GM21515 (cell line): ENCODE measurements around the gene TCEAL4.

Source experiments
- ATAC-seq: cut with Tn5 transposase; IDR thresholded peaks from one replicate; pipeline ENCODE4 v1.9.1; 2021; ENCODE audit not compliant: unreplicated experiment

Gene TCEAL4

DNA sequence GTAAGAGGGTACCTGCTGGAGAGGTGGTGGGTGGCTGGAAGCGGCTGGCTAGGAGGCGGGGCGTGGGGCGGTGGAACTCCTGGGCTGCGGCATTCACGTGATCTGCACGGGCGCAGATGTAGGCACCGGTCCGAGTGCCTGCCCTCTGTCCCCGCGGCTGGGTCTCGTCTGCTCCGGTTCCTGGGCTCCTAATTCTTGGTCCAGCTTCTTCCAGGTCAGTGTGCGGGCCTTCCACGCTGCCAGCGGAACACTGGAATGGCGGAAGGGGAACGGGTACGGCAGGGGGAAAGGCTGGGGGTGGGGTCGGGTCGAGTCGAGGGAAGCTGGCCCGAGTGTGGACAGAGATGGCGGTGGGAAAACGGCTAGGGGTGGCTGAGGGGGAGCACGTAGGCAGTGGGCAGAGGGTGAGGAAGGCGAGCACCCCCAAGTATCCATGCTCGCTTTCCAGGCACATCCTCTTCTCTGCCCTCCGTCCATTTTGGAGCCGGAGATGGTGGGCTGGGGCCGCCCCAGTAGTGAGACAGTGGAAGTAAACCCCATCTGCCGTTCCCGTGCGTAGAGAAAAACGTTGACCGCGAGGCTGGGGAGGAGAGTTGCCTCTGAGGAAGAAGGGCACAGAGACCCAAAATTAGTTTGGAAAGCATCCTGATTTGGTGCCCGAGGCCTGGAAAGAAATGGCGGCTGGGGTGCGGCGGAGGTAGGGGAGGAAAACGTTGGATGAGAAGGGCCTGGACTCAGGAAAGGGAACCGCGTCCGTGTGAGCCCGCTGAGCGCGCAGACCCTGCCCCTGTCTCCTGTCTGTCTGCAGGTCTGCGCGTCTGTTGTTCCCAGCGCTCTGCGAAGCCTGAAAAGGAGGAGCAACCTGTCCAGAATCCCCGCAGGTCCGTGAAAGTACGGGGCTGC is at the start of gene TCEAL4:
Gene TCEAL4, plus strand, starts transcription at position 105 of the 903 bp plus-strand sequence. CDS start 1,161 bp downstream, outside the sequence.
- ATAC-seq, result peak; percentile 93

DNA sequence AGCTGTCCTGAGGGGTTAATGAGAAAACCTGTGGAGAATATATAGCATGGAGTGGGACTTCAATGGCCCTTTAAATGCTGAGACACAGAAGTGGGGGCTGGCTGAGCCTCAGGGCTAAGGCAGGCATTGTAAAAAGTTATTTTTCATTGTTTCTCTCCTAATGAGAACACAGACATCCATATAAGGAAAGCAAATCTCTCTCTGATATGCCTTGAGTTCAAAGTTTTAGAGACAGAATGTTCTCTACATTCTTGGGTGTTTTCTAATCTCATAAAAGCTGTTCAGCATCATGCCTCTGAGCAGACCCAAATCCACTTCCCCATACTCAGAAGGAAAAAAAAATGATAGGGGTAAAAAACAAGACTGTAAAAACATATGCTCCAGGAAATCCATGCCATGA is 49.2 kb upstream of the TCEAL4 start:
- no peak for ATAC-seq

DNA sequence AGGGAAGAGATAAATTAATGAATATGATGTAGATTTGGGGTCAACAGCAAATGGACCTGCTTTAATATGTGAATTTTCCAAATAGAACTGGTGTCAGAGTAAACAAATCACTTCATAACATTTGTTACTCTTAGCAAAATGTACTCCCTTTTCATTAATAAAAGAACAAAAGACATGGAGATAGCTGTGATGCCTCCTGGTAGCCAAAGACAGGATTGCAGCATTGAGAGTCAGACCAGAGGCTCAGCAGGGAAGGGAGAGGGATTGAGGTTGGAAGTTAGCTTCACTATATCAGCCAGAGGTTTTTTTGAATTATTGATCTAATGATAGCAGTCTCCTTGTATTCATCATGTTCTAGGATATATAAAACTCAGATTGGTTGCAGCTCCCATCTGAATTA is 48.6 kb upstream of the TCEAL4 start:
- no peak for ATAC-seq

DNA sequence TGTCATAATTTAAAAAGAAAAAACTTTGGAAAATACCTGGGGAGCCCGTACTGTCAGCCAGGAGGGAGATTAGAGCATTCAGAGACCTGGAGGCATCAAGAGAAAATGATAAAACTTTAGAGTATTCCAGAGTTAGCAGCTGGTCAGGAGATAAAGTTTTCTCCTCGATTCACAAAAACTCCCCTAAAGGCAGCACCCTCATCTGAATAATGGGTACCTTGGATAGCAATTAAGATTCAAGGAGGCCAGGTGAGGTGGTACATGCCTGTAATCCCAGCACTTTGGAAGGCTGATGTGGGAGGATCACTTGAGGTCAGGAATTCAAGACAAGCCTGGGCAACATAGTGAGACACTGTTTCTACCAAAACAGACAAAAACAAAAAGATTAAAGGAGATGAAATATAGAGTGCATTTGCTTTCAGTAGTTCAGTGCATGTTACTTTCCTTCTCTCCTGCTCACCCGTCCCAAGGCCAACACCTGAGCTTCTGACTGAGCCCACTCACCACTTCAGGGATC is 47.4 kb upstream of the TCEAL4 start:
- ATAC-seq, result no peak

DNA sequence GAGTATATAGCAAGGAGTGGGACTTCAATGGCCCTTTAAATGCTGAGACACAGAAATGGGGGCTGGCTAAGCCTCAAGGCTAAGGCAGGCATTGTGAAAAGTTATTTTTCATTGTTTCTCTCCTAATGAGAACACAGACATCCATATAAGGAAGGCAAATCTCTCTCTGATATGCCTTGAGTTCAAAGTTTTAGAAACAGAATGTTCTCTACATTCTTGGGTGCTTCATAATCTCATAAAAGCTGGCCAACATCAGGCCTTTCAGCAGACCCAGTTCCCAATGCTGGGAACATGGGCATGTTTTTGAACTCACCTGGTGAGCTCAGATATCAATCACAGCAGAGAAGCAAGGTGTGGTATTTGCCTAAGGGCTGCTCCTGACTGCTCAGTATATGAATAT is 46.6 kb upstream of the TCEAL4 start:
- ATAC-seq, result no peak

DNA sequence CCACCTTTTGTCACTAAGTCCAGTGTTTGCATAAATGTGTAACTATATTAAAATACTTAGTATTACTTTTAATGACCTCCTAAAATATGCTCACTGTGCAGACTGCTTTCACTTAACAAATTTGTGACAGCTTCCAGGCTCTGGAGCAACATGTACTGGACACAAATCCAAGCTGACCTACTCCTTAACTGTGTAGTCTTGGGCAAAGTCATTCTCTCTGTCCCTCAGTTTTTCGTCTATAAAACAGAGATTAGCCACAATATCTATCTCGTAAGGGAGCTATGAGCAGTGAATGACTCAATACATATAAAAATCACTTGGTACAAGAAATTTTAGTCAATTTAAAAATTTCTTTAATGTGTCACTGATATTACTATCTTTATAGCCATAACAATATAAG is 45.6 kb upstream of the TCEAL4 start:
- no peak for ATAC-seq

DNA sequence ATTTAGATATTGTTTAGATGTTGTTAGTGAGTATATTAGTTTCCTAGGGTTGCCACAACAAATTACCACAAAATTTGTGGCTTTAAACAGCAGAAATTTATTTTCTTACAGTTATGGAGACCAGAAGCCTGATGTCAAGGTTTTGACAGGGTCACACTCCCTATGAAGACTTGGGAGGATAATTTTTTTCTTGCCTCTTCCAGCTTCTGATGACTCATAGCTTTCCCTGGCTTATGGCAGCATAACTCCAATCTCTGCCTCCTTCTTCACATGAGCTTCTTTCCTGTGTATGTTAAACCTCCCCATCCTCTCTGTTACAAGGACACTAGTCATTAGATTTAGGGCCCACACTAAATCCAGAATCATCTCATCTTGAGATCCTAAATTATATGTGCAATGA is 45.2 kb upstream of the TCEAL4 start:
- no peak for ATAC-seq

DNA sequence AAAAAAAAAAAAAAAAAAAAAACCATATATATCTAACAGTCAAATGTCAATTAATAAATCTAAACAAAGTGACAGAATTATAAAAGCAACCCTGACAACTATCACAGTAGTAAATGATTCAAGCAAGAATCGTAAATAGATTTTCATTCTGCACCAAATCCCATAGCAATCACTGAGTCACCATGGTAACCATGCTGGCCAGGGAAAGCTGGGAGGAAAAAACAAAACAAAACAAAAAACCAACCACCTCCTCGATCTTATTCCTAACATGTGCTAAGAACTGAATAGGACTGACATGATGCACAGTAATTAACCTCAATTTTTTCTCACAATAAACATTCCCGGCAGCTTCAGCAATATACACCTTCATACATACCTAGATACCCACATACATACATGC is 35.4 kb upstream of the TCEAL4 start:
- ATAC-seq, result no peak

DNA sequence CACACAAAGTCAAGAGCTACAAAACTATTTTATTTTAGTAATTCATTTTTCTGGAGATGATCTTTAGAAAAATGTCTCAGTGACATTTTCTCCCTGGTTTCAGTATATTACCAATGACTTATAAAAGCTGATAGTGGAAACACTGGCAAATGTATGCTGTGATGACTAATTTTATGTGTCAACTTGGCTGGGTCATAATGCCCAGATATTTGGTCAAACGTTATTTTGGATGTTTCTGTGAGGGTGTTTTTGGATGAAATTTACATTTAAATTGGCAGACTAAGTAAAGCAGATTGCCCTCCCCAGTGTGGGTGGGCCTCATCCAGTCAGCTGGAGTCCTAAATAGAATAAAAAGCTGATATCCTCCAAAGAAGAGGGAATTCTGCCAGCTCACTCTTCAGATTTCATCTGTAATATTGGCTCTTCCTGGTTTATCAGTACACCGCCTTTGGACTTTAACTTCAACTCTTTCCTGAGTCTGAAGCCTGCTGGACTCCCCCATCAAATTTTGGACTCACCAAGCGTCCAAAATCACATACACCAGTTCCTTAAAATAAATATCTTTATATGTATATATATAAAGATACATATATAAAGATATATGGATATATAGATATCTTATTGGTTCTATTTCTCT is 34.8 kb upstream of the TCEAL4 start:
- no peak for ATAC-seq

DNA sequence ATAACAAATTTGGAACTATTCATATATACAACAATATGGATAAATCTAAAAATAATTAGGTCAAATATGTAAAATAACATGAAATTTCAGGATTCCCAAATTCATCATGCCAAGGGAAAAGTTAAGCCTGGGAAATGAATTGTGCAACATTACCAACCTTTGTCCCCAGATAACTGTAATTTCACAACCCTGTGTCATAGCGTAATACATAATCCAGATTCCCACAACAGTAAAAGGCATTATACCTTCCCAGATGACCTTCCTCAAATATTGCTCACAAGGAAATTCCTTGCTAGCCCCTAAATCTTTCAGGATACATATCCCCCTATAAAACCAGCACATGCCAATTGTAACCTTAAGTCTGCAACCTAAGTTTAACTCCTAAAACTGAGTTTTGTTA is 33.1 kb upstream of the TCEAL4 start:
- no peak for ATAC-seq

DNA sequence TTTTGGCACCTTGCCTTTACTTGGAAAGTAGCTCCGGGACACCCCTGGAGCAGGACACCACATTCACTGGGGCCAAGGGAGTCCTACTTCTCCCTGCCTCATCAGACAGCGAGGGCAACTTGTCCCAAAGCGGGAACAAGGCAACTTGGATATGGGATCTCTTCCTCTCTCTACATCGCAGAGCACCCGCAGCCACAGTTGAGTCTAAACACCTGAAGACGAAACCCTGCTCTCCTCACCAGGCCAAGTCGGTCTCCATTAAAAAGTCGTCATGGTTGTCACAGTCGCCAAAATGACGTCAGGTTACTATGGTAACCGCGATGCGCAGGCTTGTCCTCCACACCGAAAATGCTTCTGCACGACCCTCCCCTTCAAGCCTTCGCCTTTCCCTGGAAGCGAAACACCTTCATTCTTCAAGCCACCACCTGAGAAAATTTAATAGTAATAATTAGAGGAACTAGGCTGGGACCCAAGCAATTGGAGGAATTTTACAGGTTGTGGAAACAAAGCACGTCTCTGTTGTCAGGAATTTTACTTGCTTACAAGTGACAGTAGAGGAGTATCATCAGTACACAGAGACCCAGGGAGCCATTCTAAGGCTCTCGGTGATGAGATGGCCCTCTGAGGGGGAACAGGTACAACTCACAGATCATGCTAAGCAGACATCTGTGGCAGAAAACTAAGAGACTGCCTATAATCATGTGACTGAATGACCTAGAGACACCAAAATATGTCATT is 30.5 kb upstream of the TCEAL4 start:
- ATAC-seq, result peak; percentile 99

DNA sequence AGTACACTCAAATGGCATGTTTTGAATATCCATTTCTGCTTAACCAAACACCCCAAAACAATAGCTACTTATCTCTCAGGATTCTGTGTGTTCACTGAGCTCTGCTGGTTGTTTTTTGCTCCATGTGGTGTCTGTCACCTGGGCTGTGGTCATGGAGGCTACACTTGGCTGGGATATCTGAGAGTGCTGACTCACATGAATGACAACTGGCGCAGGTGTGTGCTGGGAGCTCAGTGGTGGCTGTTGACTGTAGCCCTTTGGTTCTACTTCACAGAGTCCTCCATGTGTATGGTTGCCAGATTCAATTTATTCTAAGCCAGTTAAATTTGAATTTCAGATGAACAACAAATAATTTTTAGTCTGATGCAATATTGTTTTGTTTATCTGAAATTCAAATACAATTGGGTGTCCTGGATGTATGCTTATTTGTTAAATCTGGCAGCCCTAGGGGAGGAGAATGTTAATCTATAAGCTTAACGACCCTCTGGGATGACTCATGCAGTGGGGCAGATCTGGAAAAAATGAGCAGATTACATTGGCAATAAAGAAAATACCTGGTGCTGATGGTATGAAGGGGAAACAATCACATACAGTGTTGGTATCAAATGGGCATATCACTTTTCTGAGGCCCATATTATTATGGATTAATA is 28.2 kb upstream of the TCEAL4 start:
- no peak for ATAC-seq

DNA sequence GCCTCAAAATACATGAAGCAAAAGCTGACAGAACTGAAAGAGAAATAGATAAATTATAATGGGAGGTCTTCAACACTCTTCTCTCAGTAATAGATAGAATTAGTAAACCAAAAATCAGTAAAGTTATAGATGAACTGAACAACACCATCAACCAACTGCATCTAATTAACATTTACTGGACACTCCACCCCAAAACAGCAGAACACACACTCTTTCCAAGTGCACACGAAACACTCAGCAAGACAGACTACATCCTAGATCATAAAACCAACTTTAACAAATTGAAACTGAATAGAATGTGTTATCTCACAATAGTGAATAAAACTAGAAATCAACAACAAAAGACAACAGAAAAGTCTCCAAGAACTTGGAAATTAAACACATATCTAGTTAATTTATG is 25.1 kb upstream of the TCEAL4 start:
- ATAC-seq, result no peak

DNA sequence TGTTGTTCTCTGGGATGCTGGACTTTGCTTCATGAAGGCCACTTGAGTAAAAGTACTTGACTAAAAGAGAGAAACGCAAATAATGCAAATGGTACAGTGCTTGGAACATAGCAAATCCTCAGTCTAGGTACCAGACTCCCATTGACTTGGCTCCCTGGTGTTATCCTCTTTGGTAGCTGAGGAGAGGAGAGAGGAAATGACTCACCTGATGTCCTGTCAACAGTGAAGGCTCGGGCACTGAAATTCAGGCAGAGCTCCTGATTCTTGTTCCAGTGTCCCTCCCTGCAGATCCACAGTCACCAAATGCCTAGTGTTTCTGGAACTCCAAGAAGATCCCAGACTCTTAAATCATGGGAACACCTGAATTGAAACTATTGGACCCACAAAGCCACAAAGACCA is 22.5 kb upstream of the TCEAL4 start:
- ATAC-seq, result no peak

DNA sequence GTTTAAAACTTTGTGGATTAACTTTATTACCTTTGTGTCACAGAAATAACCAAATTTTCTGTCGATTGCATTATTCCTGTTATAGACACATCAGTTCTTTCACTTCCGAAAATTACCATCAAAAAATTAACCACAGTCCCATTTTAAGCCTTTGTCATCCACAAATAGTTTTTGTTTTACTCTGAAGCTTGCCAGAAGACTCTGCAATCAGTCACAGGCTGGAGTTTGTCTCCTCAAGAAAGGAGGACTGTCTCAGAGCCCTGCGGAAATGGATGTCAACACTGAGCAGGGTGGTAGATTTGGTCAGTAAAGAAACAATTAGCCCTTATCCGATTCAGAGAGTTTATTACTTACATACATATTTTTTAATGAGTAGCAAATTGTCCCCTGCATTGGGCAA is 20.1 kb upstream of the TCEAL4 start:
- ATAC-seq, result peak; percentile 82

DNA sequence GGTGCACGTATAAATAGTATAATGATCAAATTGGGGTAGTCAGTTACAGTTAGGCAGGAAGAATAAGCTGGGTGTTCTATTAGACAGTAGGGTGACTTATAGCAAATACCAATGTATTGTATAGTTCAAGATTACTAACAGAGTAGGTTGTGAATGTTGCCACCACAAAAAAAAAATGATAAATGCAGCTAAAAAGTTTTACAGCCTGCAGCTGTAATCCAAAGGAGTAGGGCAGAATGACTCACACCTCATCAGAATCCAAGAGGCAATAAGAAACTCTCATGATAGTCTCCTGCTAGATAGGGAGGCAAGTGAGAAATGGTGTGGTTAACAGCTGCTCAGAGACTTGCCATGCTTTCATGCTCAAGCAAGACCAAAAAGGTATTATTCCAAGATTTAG is 19.6 kb upstream of the TCEAL4 start:
- no peak for ATAC-seq

DNA sequence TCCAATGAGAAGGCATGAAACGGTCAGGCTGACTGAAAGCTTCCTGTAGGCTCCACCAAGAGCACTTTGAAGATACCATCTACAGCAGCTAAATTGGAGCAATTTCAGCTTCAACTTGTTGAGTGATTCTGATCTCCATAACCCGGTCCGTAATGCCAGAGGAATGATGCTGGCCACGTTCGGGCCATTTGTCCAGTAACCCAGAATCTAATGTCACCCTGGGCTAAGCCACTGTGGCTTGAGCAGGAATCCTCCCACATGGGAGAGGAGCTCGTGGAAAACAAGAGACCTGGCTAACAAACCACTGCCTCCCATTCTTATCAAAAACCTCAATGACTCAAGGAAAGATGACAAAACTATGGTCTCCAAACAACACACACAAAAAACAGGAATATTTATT is 14.2 kb upstream of the TCEAL4 start:
- ATAC-seq, result no peak

DNA sequence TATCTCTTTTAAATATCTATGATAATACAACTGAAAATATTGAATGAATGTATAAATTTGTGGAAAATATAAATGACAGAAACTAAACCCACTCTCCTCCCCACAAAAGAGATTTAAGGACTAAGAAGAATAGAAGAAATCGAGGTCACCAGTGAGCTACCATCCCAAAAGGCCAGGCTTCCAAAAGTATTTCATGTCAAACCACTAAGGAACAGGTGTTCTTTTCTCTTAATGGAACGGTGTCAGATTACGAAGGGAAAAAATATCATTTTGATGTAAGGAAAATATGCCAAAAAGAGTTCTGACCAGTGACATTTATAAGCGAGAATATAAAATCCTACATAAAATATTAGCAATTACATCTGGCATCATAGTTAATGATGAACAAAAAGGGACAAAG is 13.6 kb upstream of the TCEAL4 start:
- no peak for ATAC-seq

DNA sequence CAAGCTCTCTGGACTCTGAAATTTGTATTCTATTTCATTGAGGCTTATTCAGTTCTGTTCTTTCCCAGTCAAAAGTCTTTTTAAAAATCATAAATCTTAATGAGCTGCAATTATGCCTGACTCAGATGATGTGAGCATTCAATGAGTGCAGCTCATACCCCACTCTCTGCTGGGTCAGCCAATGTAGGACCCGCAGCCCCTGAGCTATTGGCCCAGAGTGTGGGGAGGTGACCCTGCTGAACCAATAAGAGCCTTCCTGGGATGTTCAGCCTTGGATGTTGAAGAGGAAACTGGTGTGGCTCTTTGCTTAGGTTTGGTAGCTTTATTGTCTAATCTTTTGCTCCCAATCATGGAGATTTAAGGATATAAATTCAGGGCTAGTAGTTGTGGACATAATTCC is 12.1 kb upstream of the TCEAL4 start:
- no peak for ATAC-seq

DNA sequence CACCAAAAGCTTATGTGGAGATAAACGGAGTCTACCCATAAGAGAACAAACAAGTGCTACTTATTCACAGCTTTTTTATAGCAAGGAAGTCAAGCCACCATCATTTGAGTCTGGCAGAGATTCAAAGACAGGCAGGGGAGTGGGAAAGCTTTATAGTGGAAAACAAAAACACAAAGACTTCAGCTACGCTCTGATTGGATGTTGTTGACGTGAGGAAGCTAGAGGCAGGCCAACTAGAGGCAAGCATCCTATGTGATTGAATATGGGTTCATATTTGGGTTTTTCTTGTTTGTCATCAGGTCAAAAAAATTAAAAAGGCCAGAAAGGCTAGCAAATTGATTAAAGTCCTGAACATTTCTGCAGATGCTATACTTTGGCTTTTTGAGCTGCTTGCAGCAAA is 719 bp upstream of the TCEAL4 start:
- ATAC-seq, result no peak

DNA sequence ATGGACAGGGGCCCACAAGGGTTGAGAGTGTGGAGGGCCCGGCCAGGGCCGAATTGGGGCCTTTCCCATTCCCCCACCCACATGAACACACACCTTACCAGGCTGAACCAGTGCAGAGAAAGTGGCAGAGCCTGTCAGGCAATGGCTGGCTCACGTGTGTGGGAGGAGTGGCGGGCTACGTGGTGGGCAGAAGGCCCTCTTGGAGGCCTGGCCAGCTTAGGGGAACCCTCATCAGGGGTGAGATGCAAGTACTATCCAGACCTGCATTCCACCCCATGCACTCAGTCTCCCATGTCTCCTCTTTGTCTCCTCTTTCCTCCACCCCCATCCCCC is 965 bp downstream of the TCEAL4 start:
- no peak for ATAC-seq
